Globus pallidus (tissue), 1 donor: ENCODE measurements around the gene DGKD.

ENCODE experiments used
- DNase-seq: peaks from one replicate; pipeline ENCODE4 v3.0.0-alpha.2; 2015; ENCODE audit warnings: low spot score

The DGKD gene

GRCh38 chr2:233429175-233429897 is 75.0 kb downstream of the DGKD start:
- no peak for DNase-seq

- no peak for DNase-seq
Measured at GRCh38 chr2:233430081-233430480, 75.8 kb downstream of the DGKD start.

- DNase-seq = no peak
Measured at GRCh38 chr2:233430651-233431050, 76.4 kb downstream of the DGKD start.

GRCh38 chr2:233433029-233433428 is 78.7 kb downstream of the DGKD start:
- DNase-seq = no peak

GRCh38 chr2:233433794-233434193 is 79.5 kb downstream of the DGKD start:
- no peak for DNase-seq

- DNase-seq = no peak
Measured at GRCh38 chr2:233434666-233435330, 80.5 kb downstream of the DGKD start.

GRCh38 chr2:233435436-233436190 is 81.3 kb downstream of the DGKD start:
- DNase-seq = no peak

GRCh38 chr2:233436191-233436581 is 81.9 kb downstream of the DGKD start:
- no peak for DNase-seq

- no peak for DNase-seq
Measured at GRCh38 chr2:233436691-233437438, 82.6 kb downstream of the DGKD start.

GRCh38 chr2:233437439-233437955 is 83.2 kb downstream of the DGKD start:
- no peak for DNase-seq

GRCh38 chr2:233438573-233439147 is 84.4 kb downstream of the DGKD start:
- no peak for DNase-seq

- peak; percentile 62 for DNase-seq
Measured at GRCh38 chr2:233439191-233439590, 84.9 kb downstream of the DGKD start.

- no peak for DNase-seq
Measured at GRCh38 chr2:233440314-233440713, 86.0 kb downstream of the DGKD start.

- DNase-seq = no peak
Measured at GRCh38 chr2:233440714-233441113, 86.4 kb downstream of the DGKD start.

GRCh38 chr2:233441161-233442027 is 87.1 kb downstream of the DGKD start:
- no peak for DNase-seq

- DNase-seq = no peak
Measured at GRCh38 chr2:233442028-233442310, 87.7 kb downstream of the DGKD start.

- peak; percentile 75 for DNase-seq
Measured at GRCh38 chr2:233443511-233444183, 89.4 kb downstream of the DGKD start.

GRCh38 chr2:233444501-233444900 is 90.2 kb downstream of the DGKD start:
- no peak for DNase-seq

GRCh38 chr2:233445152-233445830 is 91.0 kb downstream of the DGKD start:
- no peak for DNase-seq

- no peak for DNase-seq
Measured at GRCh38 chr2:233446121-233446520, 91.8 kb downstream of the DGKD start.
